Coronary artery (tissue), 2 donors: ENCODE results near the gene BCL7C.

Source experiments
- DNase-seq: peaks from one replicate; pipeline ENCODE4 v3.0.0-alpha.2; 2017; ENCODE audit warnings: low spot score
- H3K27ac ChIP-seq, 2 donors: fragments of 200-600 bp; sonication (generic); one replicate each; pipeline ENCODE4 v1.5.1; 2016 to 2019
- H3K4me3 ChIP-seq: fragments of 200-600 bp; sonication (generic); 2 replicates; pipeline ENCODE4 v1.5.1; 2016; ENCODE audit warnings: mild to moderate bottlenecking, moderate library complexity
- TF ChIP-seq, protein P1 (sequence below): fragments of 200-600 bp; sonication (generic); IDR thresholded peaks from one replicate; pipeline ENCODE4 v1.5.1; 2019; ENCODE audit warnings: antibody characterized with exemption

BCL7C gene

DNA sequence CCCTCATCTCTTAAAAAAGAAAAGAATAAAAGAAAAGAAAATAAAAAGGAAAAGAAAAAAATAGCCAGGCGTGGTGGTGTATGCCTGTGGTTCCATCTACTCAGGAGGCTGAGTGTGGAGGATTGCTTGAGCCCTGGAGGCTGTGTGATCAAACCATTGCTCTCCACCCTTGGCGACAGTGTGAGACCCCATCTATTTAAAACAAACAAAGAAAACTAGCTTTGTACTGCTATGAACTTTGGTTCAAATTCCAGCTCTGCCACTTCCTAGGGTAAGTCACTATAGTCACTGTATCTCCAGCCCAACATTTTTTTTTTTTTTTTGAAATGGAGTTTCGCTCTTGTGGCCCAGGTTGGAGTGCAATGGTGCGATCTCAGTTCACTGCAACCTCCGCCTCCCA is 6.7 kb upstream of the BCL7C start:
- TF ChIP-seq, protein P1, sequence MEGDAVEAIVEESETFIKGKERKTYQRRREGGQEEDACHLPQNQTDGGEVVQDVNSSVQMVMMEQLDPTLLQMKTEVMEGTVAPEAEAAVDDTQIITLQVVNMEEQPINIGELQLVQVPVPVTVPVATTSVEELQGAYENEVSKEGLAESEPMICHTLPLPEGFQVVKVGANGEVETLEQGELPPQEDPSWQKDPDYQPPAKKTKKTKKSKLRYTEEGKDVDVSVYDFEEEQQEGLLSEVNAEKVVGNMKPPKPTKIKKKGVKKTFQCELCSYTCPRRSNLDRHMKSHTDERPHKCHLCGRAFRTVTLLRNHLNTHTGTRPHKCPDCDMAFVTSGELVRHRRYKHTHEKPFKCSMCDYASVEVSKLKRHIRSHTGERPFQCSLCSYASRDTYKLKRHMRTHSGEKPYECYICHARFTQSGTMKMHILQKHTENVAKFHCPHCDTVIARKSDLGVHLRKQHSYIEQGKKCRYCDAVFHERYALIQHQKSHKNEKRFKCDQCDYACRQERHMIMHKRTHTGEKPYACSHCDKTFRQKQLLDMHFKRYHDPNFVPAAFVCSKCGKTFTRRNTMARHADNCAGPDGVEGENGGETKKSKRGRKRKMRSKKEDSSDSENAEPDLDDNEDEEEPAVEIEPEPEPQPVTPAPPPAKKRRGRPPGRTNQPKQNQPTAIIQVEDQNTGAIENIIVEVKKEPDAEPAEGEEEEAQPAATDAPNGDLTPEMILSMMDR, result no peak
- no peak for DNase-seq
- H3K4me3 ChIP-seq, result no peak overlapping the region
- no peak overlapping the region for H3K27ac ChIP-seq

DNA sequence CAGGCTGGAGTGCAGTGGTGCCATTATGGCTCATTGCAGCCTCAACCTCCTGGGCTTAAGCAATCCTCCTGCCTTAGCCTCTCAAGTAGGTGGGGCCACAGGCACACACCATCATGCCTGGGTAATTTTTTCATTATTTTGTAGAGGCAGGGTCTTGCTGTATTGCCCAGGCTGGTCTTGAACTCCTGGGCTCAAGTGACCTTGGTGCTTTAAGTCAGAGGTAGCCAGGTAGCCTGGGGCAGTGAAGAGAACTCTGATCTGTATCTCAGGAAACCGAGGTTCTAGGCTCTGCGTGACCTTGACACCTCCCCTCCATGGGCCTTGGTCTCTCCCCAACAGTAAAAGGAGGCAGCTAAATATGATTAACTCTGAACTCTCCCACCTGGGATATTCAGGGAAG is 5.9 kb upstream of the BCL7C start:
- TF ChIP-seq, protein P1, result no peak
- Histone ChIP-seq H3K27ac (no peak overlapping the region), H3K4me3 (no peak overlapping the region)
- no peak for DNase-seq

- Histone ChIP-seq H3K4me3 (peak overlapping the region; percentile 77), H3K27ac (peak overlapping the region; percentile 97 to 100)
- TF ChIP-seq, protein P1, result no peak
- DNase-seq, result peak; percentile 97
These were observed 3.2 kb upstream of the BCL7C start for GRCh38 chr16:30896889-30897733.

- H3K27ac ChIP-seq, result peak within 1 kb of the TSS; percentile 97 to 100
- TF ChIP-seq, protein P1, result no peak
- DNase-seq, result peak; percentile 92
- H3K4me3 ChIP-seq, result peak within 1 kb of the TSS; percentile 77
These were observed 2.5 kb upstream of the BCL7C start, which contains the start of gene CTF1 for GRCh38 chr16:30896261-30896888. Gene CTF1 (plus strand): TSS chr16:30896614. CDS start chr16:30896644, 30 bp downstream.

DNA sequence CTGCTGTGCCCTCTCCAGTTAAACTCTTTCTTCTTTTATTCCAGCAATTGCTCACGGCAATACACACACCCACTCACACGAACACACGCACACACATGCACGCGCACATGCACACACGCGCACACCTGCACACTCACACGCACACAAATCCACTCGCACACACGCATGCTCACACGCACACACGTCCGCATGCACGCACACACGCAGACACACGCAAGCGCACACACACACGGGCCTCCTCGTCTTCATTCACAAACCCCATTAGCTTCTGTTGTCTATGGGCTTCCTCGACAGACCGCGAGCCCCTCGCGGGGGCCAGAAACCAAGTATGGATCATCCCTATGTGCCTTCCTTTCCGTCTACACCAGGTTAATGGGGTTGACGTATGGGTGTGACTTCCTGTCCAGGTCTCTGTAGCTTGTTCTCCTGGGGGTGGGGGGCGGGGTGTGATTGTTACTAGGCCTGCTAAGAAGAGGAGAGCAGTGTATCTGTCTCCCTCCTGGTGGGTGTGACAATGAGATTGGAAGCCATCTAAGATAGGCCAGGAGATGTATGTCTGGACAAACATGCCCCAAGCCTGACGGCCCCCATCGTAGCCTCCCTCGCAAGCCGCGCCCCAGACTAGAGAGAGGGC is 1.9 kb upstream of the BCL7C start:
- H3K4me3 ChIP-seq, result peak overlapping the region; percentile 77
- H3K27ac ChIP-seq, result peak overlapping the region; percentile 97 to 100
- TF ChIP-seq, protein P1, result no peak
- DNase-seq, result no peak

GRCh38 chr16:30894540-30895368 is 877 bp upstream of the BCL7C start:
- DNase-seq, result no peak
- TF ChIP-seq, protein P1, result no peak
- peak overlapping the region; percentile 86 to 100 for H3K27ac ChIP-seq
- peak overlapping the region; percentile 82 for H3K4me3 ChIP-seq
